Mesothelial cell of epicardium (in vitro differentiated cells): ENCODE results near the gene RYR1. TPM values are rescaled to one million over a fixed set of nuclear protein-coding genes. Genes with fewer than 3 reads are reported as not detected.
"Not testable (repeated sequence)": the region's sequence is repeated elsewhere in the genome, so short reads cannot be mapped to it uniquely, and the experiment has no call there.

ENCODE experiments used
- DNase-seq, 2 experiments: peaks; one replicate each; pipeline ENCODE4 v3.0.0; 2021; ENCODE audit warnings: low spot score in 2 of 2; ENCODE audit not compliant: unreplicated experiment in 2 of 2
- H3K27ac Mint-ChIP-seq: 2 replicates; pipeline ENCODE4 v1.8.0; 2021; ENCODE audit warnings: mixed read lengths
- H3K27me3 Mint-ChIP-seq: 2 replicates; pipeline ENCODE4 v1.8.0; 2021; ENCODE audit warnings: low read depth, mixed read lengths
- H3K36me3 Mint-ChIP-seq: 2 replicates; pipeline ENCODE4 v1.8.0; 2021; ENCODE audit warnings: mixed read lengths
- H3K4me1 Mint-ChIP-seq: 2 replicates; pipeline ENCODE4 v1.8.0; 2021; ENCODE audit warnings: mixed read lengths
- H3K4me3 Mint-ChIP-seq: 2 replicates; pipeline ENCODE4 v1.8.0; 2021; ENCODE audit warnings: mild to moderate bottlenecking, moderate library complexity, mixed read lengths
- H3K9me3 Mint-ChIP-seq: 2 replicates; pipeline ENCODE4 v1.8.0; 2021; ENCODE audit warnings: mixed read lengths
- CTCF ChIP-seq: fragments of 200-600 bp; sonication (generic); IDR thresholded peaks from one replicate; pipeline ENCODE4 v1.5.0; 2021; ENCODE audit warnings: antibody characterized with exemption; ENCODE audit not compliant: unreplicated experiment
- total RNA-seq: library from RNA; stranded (reverse); gene quantifications from 3 replicates; pipeline ENCODE4 v1.2.1, GENCODE V29; 2021

The RYR1 gene
- total RNA-seq, 1 donor from 2014 or later, result 0.27 TPM

- peaks cover 22% of the 10 kb centered on the region for H3K4me1 Mint-ChIP-seq
- H3K36me3 Mint-ChIP-seq, result peaks cover 11% of the 10 kb centered on the region
- no peaks in the 10 kb centered on the region for H3K27me3 Mint-ChIP-seq
- peak; percentile 98 to 100 for DNase-seq
- no peaks in the 10 kb centered on the region for H3K9me3 Mint-ChIP-seq
- H3K27ac Mint-ChIP-seq, result peak within 1 kb of the TSS; percentile 98
- TF ChIP-seq CTCF, result no peak
- peak within 1 kb of the TSS; percentile 96 for H3K4me3 Mint-ChIP-seq
Observed at GRCh38 chr19:38618590-38619360, 185.3 kb downstream of the RYR1 start, which contains the start of gene EIF3K. TSS of gene EIF3K (plus strand) at chr19:38619188. CDS start at chr19:38619269, 81 bp downstream.

GRCh38 chr19:38619361-38620174, 186.1 kb downstream of the RYR1 start:
- H3K27ac Mint-ChIP-seq, result peak overlapping the region; percentile 98
- DNase-seq, result no peak
- no peaks in the 10 kb centered on the region for H3K9me3 Mint-ChIP-seq
- H3K36me3 Mint-ChIP-seq, result peaks cover 13% of the 10 kb centered on the region
- H3K4me3 Mint-ChIP-seq, result peak overlapping the region; percentile 96
- H3K27me3 Mint-ChIP-seq, result no peaks in the 10 kb centered on the region
- peaks cover 22% of the 10 kb centered on the region for H3K4me1 Mint-ChIP-seq
- TF ChIP-seq CTCF, result no peak

- H3K9me3 Mint-ChIP-seq, result no peaks in the 10 kb centered on the region
- H3K27me3 Mint-ChIP-seq, result no peaks in the 10 kb centered on the region
- H3K4me1 Mint-ChIP-seq, result peaks cover 4% of the 10 kb centered on the region
- H3K36me3 Mint-ChIP-seq, result peaks cover 30% of the 10 kb centered on the region
- no peak for DNase-seq
- H3K27ac Mint-ChIP-seq, result no peak overlapping the region
- no peak overlapping the region for H3K4me3 Mint-ChIP-seq
- no peak for TF ChIP-seq CTCF
Observed at GRCh38 chr19:38624822-38625221, 191.3 kb downstream of the RYR1 start.

GRCh38 chr19:38626401-38626800, 192.9 kb downstream of the RYR1 start:
- no peak for DNase-seq
- Mint-ChIP-seq H3K27ac (no peak overlapping the region), H3K27me3 (no peaks in the 10 kb centered on the region), H3K9me3 (no peaks in the 10 kb centered on the region), H3K4me3 (no peak overlapping the region), H3K36me3 (peaks cover 32% of the 10 kb centered on the region), H3K4me1 (no peaks in the 10 kb centered on the region)
- no peak for TF ChIP-seq CTCF

- H3K4me3 Mint-ChIP-seq, result no peak overlapping the region
- no peak overlapping the region for H3K27ac Mint-ChIP-seq
- no peak for DNase-seq
- TF ChIP-seq CTCF, result no peak
- no peaks in the 10 kb centered on the region for H3K9me3 Mint-ChIP-seq
- H3K36me3 Mint-ChIP-seq, result peaks cover 31% of the 10 kb centered on the region
- no peaks in the 10 kb centered on the region for H3K27me3 Mint-ChIP-seq
- no peaks in the 10 kb centered on the region for H3K4me1 Mint-ChIP-seq
Observed at GRCh38 chr19:38629568-38629967, 196.1 kb downstream of the RYR1 start.

GRCh38 chr19:38631301-38631700, 197.8 kb downstream of the RYR1 start:
- H3K36me3 Mint-ChIP-seq, result peaks cover 31% of the 10 kb centered on the region
- H3K4me1 Mint-ChIP-seq, H3K27me3 Mint-ChIP-seq, DNase-seq, H3K27ac Mint-ChIP-seq, H3K9me3 Mint-ChIP-seq, H3K4me3 Mint-ChIP-seq: not testable (repeated sequence)

GRCh38 chr19:38631811-38632475, 198.5 kb downstream of the RYR1 start:
- peaks cover 30% of the 10 kb centered on the region for H3K36me3 Mint-ChIP-seq
- not testable (repeated sequence) for H3K4me3 Mint-ChIP-seq, H3K9me3 Mint-ChIP-seq, H3K27me3 Mint-ChIP-seq, H3K4me1 Mint-ChIP-seq, H3K27ac Mint-ChIP-seq, DNase-seq
